Right lobe of liver (tissue), 4 donors: ENCODE results near the gene STK17A.

Experiments used
- CTCF ChIP-seq, 4 donors: fragments of 200-600 bp in 3 of 4; fragments of 450-650 bp in 1 of 4; IDR thresholded peaks; one replicate each; pipeline versions ENCODE4 v1.5.1 to v1.8.0; 2016 to 2022; ENCODE audit warnings: antibody characterized with exemption in 4 of 4, mild to moderate bottlenecking in 2 of 4
- POLR2A ChIP-seq: fragments of 450-650 bp; IDR thresholded peaks from one replicate; pipeline ENCODE4 v1.6.1; 2017; ENCODE audit warnings: antibody characterized with exemption, mild to moderate bottlenecking
- donor health status: DM: no; HTN: no; CAD: no.
- donor health status: DM: no; HTN: no; CAD: no.
- donor health status: DM: no; HTN: yes; CAD: no.

DNA sequence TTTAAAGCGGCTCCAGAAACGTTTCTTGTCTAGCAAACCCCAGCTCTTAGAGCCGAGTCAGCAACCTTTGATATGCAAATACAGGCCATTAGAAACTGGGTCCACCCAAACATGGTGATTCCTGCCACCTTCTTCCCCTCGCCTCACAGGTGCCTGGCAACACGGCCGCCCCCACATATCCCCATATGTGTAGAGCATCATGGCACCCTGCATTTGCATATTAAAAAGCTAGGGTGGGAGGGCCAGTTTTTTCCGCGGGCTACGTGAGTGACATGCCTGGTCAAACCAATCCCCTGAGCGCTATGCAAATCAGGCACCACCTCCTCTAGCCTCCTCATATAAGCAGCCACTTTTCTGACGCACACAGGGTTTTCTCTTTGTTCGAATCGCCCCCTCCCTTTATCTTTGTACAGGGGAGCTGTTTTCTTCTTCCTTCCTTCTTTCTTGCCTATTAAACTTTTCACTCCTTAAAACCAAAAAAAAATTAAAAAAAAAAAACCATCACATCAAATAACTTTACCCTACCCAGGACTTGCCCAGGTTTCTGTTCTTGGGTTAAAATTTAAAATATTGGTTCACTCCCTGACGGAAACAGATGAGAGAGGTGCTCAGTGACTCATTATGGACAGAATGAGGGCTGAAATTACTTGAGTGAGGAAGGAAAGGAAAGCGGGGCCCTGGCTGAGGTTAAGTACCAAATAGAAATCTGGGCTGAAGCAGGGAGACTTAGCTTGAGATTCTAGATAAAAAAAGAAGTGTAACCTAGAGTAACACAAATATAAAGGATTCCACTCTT is 86.6 kb downstream of the STK17A start:
- no peak for TF ChIP-seq CTCF (IDR thresholded peaks at IDR 0.05)
- TF ChIP-seq POLR2A = no peak
